Heart left ventricle (tissue), 13 donors: ENCODE data around the gene OBSL1.

ENCODE experiments used
- POLR2A ChIP-seq, 2 donors: fragments of 450-650 bp; IDR thresholded peaks; one replicate each; pipeline ENCODE4 v1.6.1; 2017; ENCODE audit warnings: antibody characterized with exemption in 2 of 2, mild to moderate bottlenecking in 2 of 2, moderate library complexity in 2 of 2
- TF ChIP-seq, protein P1 (sequence below), 12 donors: fragments of 200-600 bp; sonication (generic) in 4 of 12; IDR thresholded peaks; one replicate each; pipeline versions ENCODE4 v1.5.0 to v1.8.0; 2018 to 2022; ENCODE audit warnings: antibody characterized with exemption in 12 of 12, mild to moderate bottlenecking in 5 of 12
- donor health status: ischemic (EF 13 %, LVEDD 7.1; RV severe dilation, severe dysfunction).
- donor health status: DM: no; HTN: yes; CAD: no.
- donor health status: DM: no; HTN: no; CAD: no.
- donor health status: ischemic (EF 25% LVEDD 6.9; RV normal size, moderate dysfunction).
- donor health status: ischemic (EF 25% LVEDD 5.7; RV mildly dilated, moderate dysfunction).
- donor health status: ischemic (EF 35%, LVEDD 5.7; RV mildly dilated, moderate dysfunction).
- donor health status: nonischemic (EF 11% LVEDD 7.7; RV severe dilation, severe dysfunction).
- donor health status: DM: yes; HTN: yes; CAD: no.
- donor health status: PGD.
- donor health status: ischemic (EF 29% LVEDD 5.4; RV normal size, mild dysfunction).
- donor health status: nonischemic (EF 23%, LVEDD 6.1; RV moderate dilation, normal function).

DNA sequence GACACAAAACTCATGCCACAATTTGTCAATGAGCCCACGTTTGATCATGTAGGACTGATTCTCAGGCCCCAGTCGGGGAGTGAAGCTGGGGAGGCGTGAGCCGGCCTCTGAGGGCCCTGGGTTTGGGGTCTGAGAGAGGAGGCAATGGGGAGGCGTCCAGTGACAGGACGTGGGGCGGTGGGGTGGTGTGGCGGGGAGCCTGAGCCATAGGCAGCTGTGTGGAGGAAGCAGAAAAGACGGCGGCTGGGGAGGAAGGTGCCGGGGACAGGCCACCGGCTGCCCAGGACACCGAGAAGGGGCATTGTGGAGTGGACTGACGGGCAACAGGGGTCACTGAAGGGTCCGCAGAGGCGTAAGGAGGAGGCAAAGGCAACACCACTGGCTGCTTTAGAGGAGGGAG is 34.9 kb downstream of the OBSL1 start:
- TF ChIP-seq, protein P1, sequence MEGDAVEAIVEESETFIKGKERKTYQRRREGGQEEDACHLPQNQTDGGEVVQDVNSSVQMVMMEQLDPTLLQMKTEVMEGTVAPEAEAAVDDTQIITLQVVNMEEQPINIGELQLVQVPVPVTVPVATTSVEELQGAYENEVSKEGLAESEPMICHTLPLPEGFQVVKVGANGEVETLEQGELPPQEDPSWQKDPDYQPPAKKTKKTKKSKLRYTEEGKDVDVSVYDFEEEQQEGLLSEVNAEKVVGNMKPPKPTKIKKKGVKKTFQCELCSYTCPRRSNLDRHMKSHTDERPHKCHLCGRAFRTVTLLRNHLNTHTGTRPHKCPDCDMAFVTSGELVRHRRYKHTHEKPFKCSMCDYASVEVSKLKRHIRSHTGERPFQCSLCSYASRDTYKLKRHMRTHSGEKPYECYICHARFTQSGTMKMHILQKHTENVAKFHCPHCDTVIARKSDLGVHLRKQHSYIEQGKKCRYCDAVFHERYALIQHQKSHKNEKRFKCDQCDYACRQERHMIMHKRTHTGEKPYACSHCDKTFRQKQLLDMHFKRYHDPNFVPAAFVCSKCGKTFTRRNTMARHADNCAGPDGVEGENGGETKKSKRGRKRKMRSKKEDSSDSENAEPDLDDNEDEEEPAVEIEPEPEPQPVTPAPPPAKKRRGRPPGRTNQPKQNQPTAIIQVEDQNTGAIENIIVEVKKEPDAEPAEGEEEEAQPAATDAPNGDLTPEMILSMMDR (IDR thresholded peaks at IDR 0.05) = no peak
- TF ChIP-seq POLR2A (IDR thresholded peaks at IDR 0.05) = no peak
